ENCODE results near the gene MPV17. TPM values are rescaled to one million over a fixed set of nuclear protein-coding genes. Genes with fewer than 3 reads are reported as not detected.

Gene MPV17
- total and polyA plus RNA-seq, 12 donors: 96.8 to 568 (median 165) TPM

DNA sequence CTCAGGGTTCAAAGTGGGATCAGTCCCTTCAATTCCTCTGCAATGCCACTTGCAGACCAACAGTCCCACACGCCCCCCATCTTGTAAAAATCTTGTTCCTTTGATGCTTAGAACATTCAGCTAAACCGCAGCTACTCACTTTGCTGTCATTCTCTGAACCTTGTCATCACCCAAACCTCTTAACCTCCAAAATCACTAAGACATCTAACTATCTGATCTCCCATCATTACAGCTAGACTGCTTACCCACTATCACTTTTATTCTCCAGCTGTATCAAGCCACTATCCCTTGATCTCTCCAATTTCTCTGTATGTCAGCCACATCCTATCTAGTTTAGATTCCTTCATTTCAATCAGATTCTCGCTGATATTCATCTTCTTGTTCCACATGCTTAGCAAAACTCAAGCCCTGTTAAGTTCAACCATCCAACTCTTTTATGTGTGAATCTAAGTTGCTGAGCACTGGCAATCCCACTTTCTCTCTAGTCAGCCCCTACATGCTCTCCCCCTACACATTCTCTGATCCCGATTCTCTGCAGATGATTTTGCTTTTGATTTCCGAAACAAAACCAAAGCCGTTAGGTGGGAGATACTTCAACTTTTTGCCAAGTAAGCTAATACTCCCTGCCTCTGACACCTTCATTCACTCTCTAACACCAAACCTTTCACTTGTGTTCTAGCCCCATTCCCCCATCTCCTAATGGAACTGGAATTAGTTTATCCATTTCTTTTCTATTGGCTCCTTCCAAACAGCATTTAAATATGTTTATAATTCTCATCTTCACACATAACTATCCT, 29.1 kb upstream of the MPV17 start:
- Histone ChIP-seq H3K27me3 (no peaks in the 10 kb centered on the region), H3K9me3 (replicated peaks in 1 of 3) (no peaks in the 10 kb centered on the region), H3K4me1 (replicated peaks in 1 of 2) (peaks cover 24 to 28% of the 10 kb centered on the region in 2 donors), H3K4me3 (no peak overlapping the region), H3K36me3 (replicated peaks in 1 of 2) (no peaks in the 10 kb centered on the region), H3K27ac (no peak overlapping the region)
- intact Hi-C loops (cut with DNase I): no loop called here
- no peak for TF ChIP-seq POLR2A (IDR thresholded peaks at IDR 0.05)
- TF ChIP-seq CTCF (IDR thresholded peaks at IDR 0.05): no peak
- no peak for DNase-seq
- 84 to 89% (median 87%) methylated on average over 6 of the region's 6 CpGs for WGBS, 4 donors

GRCh38 chr2:27350106-27350693, 27.3 kb upstream of the MPV17 start:
- TF ChIP-seq POLR2A (IDR thresholded peaks at IDR 0.05): no peak
- TF ChIP-seq CTCF (IDR thresholded peaks at IDR 0.05): no peak
- 77 to 94% (median 88%) methylated on average over 7 of the region's 7 CpGs for WGBS, 4 donors
- H3K4me3 ChIP-seq: no peak overlapping the region
- intact Hi-C loops (cut with DNase I): no loop called here
- H3K4me1 ChIP-seq (replicated peaks in 1 of 2): peaks cover 16 to 22% of the 10 kb centered on the region in 2 donors
- no peak for DNase-seq
- no peak overlapping the region for H3K27ac ChIP-seq
- no peaks in the 10 kb centered on the region for H3K9me3 ChIP-seq (replicated peaks in 1 of 3)
- H3K27me3 ChIP-seq: no peaks in the 10 kb centered on the region
- no peaks in the 10 kb centered on the region for H3K36me3 ChIP-seq (replicated peaks in 1 of 2)

GRCh38 chr2:27347641-27348040, 24.7 kb upstream of the MPV17 start:
- Histone ChIP-seq H3K36me3 (replicated peaks in 1 of 2) (peaks cover 0 to 7% of the 10 kb centered on the region in 2 donors), H3K4me1 (replicated peaks in 1 of 2) (no peaks in the 10 kb centered on the region), H3K27ac (no peak overlapping the region), H3K4me3 (no peak overlapping the region), H3K27me3 (no peaks in the 10 kb centered on the region), H3K9me3 (replicated peaks in 1 of 3) (no peaks in the 10 kb centered on the region)
- no peak for DNase-seq
- intact Hi-C loops (cut with DNase I): no loop called here
- WGBS, 4 donors: 93 to 100% (median 97%) methylated on average over 1 to 2 of the region's 2 CpGs; no CpG with 5 or more reads in 1 of the 4 donors
- TF ChIP-seq CTCF (IDR thresholded peaks at IDR 0.05): no peak
- TF ChIP-seq POLR2A (IDR thresholded peaks at IDR 0.05): no peak

- DNase-seq: no peak
- intact Hi-C loops (cut with DNase I): no loop called here
Observed at GRCh38 chr2:27336173-27336572, 13.3 kb upstream of the MPV17 start.

More at GRCh38 chr2:27336173-27336572, 13.3 kb upstream of the MPV17 start:
- no peaks in the 10 kb centered on the region for H3K4me1 ChIP-seq (replicated peaks in 1 of 2)
- no peak overlapping the region for H3K4me3 ChIP-seq
- peaks cover 0 to 97% of the 10 kb centered on the region in 2 donors for H3K36me3 ChIP-seq (replicated peaks in 1 of 2)
- WGBS, 4 donors: 93 to 96% (median 93%) methylated on average over 7 of the region's 7 CpGs
- H3K27me3 ChIP-seq: no peaks in the 10 kb centered on the region
- TF ChIP-seq POLR2A (IDR thresholded peaks at IDR 0.05) (no peak), CTCF (IDR thresholded peaks at IDR 0.05) (no peak)
- H3K9me3 ChIP-seq (replicated peaks in 1 of 3): no peaks in the 10 kb centered on the region
- no peak overlapping the region for H3K27ac ChIP-seq

Measured in adrenal gland (tissue), 12 donors.